Lower leg skin (tissue), 4 donors: ENCODE results near the gene NME3. TPM values are rescaled to one million over a fixed set of nuclear protein-coding genes. Genes with fewer than 3 reads are reported as not detected.

ENCODE experiments used
- DNase-seq, 2 donors: peaks; one replicate each; pipeline ENCODE4 v3.0.0-alpha.2; 2019; ENCODE audit warnings: low spot score in 2 of 2
- H3K4me3 ChIP-seq: fragments of 200-600 bp; sonication (generic); 2 replicates; pipeline ENCODE4 v1.5.1; 2017; ENCODE audit warnings: mild to moderate bottlenecking, low read depth; ENCODE audit not compliant: poor library complexity, severe bottlenecking
- CTCF ChIP-seq, 3 donors: fragments of 450-650 bp; IDR thresholded peaks; one replicate each; pipeline ENCODE4 v1.5.1; 2016; ENCODE audit warnings: antibody characterized with exemption in 3 of 3, mild to moderate bottlenecking in 3 of 3, moderate library complexity in 2 of 3
- POLR2A ChIP-seq, 2 donors: fragments of 450-650 bp; IDR thresholded peaks; one replicate each; pipeline ENCODE4 v1.6.1; 2016 to 2017; ENCODE audit warnings: antibody characterized with exemption in 2 of 2, mild to moderate bottlenecking in 1 of 2, moderate library complexity in 1 of 2
- WGBS, 2 donors: methylation state at CpG; one replicate each; pipeline ENCODE4 v1.1.5; 2018; 5-methylcytosine and 5-hydroxymethylcytosine counted together
- intact Hi-C: fragments of 100-400 bp; cut with DNase I; formaldehyde crosslinking; loops from one replicate; pipeline ENCODE4 v1.15.0; 2023; ENCODE audit warnings: low total_unique reads
- total RNA-seq, 4 donors: library from RNA; depleted of rRNA; stranded (reverse); fragments of >200 nt; gene quantifications; one replicate each; pipeline ENCODE4 v1.1.0, GENCODE V29; 2016

The NME3 gene
- total RNA-seq, 4 donors from 2014 or later, result 77.7 to 98.4 (median 85.8) TPM

- H3K4me3 ChIP-seq, result no peak overlapping the region
- 93 to 94% methylated on average over 35 of the region's 35 CpGs for WGBS, 2 donors
- no peak for TF ChIP-seq CTCF (IDR thresholded peaks at IDR 0.05)
- TF ChIP-seq POLR2A (IDR thresholded peaks at IDR 0.05), result no peak
- intact Hi-C loops, result no loop called here
- DNase-seq, result no peak
Observed at GRCh38 chr16:1729445-1729844, 41.9 kb downstream of the NME3 start.

GRCh38 chr16:1729026-1729425, 42.3 kb downstream of the NME3 start:
- TF ChIP-seq CTCF (IDR thresholded peaks at IDR 0.05), result no peak
- no peak for TF ChIP-seq POLR2A (IDR thresholded peaks at IDR 0.05)
- WGBS, 2 donors, result 95 to 96% methylated on average over 18 of the region's 18 CpGs
- no peak for DNase-seq
- H3K4me3 ChIP-seq, result no peak overlapping the region
- intact Hi-C loops, result no loop called here

- no peak overlapping the region for H3K4me3 ChIP-seq
- intact Hi-C loops, result no loop called here
- WGBS, 2 donors, result 90 to 92% methylated on average over 29 to 32 of the region's 37 CpGs
- no peak for DNase-seq
- TF ChIP-seq POLR2A (IDR thresholded peaks at IDR 0.05), result no peak
- no peak for TF ChIP-seq CTCF (IDR thresholded peaks at IDR 0.05)
Observed at GRCh38 chr16:1727651-1728624, 43.4 kb downstream of the NME3 start.

- intact Hi-C loops, result no loop called here
- TF ChIP-seq POLR2A (IDR thresholded peaks at IDR 0.05) (no peak), CTCF (IDR thresholded peaks at IDR 0.05) (no peak)
- H3K4me3 ChIP-seq, result no peak overlapping the region
- no peak for DNase-seq
- WGBS, 2 donors, result 91 to 93% methylated on average over 28 to 30 of the region's 32 CpGs
Observed at GRCh38 chr16:1726661-1727502, 44.5 kb downstream of the NME3 start.

GRCh38 chr16:1724491-1724890, 46.9 kb downstream of the NME3 start:
- intact Hi-C loops, result no loop called here
- no peak for TF ChIP-seq CTCF (IDR thresholded peaks at IDR 0.05)
- no peak for TF ChIP-seq POLR2A (IDR thresholded peaks at IDR 0.05)
- H3K4me3 ChIP-seq, result no peak overlapping the region
- WGBS, 2 donors, result 82 to 83% methylated on average over 12 of the region's 12 CpGs
- no peak for DNase-seq
